Activated B cell treated with CpG ODN at 0.5 μM for 24 hours (primary cell): ENCODE results near the gene METTL15. TPM values are rescaled to one million over a fixed set of nuclear protein-coding genes. Genes with fewer than 3 reads are reported as not detected.

Source experiments
- ATAC-seq: fragments of 200-7000 bp; cut with Tn5 transposase; one replicate; pipeline ENCODE4 v1.10.0; 2021; ENCODE audit warnings: low read depth, mild to moderate bottlenecking, moderate library complexity
- CTCF ChIA-PET: fragments of 350-600 bp; sonication (Branson Sonifier 250); formaldehyde crosslinking; loops from one replicate; lab custom pipeline; 2021; ENCODE audit warnings: antibody characterized with exemption; lab: Charles Lee
- POLR2A ChIA-PET: fragments of 350-600 bp; sonication (Branson Sonifier 250); formaldehyde crosslinking; loops from one replicate; lab custom pipeline; 2021; ENCODE audit warnings: antibody characterized with exemption; lab: Charles Lee
- DNase-seq: peaks from one replicate; pipeline ENCODE4 v3.0.0; 2022
- H3K27ac Mint-ChIP-seq: one replicate; pipeline ENCODE4 v1.8.0; 2020; ENCODE audit warnings: mixed read lengths
- H3K27me3 Mint-ChIP-seq: one replicate; pipeline ENCODE4 v1.8.0; 2021; ENCODE audit warnings: mixed read lengths
- H3K36me3 Mint-ChIP-seq: one replicate; pipeline ENCODE4 v1.8.0; 2021; ENCODE audit warnings: low read depth, mixed read lengths
- H3K4me1 Mint-ChIP-seq: one replicate; pipeline ENCODE4 v1.8.0; 2021; ENCODE audit warnings: mixed read lengths
- H3K4me3 Mint-ChIP-seq: one replicate; pipeline ENCODE4 v1.8.0; 2020; ENCODE audit warnings: mild to moderate bottlenecking, mixed read lengths
- H3K9me3 Mint-ChIP-seq: one replicate; pipeline ENCODE4 v1.8.0; 2020; ENCODE audit warnings: mixed read lengths
- intact Hi-C: fragments of 100-400 bp; cut with micrococcal nuclease; formaldehyde crosslinking; loops from one replicate; pipeline ENCODE4 v1.15.1; 2024
- total RNA-seq: library from RNA; stranded (reverse); gene quantifications from 2 replicates; pipeline ENCODE4 v1.2.3, GENCODE V29; 2022
- TF ChIP-seq, protein P1 (sequence below): fragments of 200-600 bp; IDR thresholded peaks from one replicate; pipeline ENCODE4 v1.8.0; 2022; ENCODE audit warnings: antibody characterized with exemption, mild to moderate bottlenecking

METTL15 gene
- total RNA-seq, 1 donor from 2014 or later: 14.2 TPM

DNA sequence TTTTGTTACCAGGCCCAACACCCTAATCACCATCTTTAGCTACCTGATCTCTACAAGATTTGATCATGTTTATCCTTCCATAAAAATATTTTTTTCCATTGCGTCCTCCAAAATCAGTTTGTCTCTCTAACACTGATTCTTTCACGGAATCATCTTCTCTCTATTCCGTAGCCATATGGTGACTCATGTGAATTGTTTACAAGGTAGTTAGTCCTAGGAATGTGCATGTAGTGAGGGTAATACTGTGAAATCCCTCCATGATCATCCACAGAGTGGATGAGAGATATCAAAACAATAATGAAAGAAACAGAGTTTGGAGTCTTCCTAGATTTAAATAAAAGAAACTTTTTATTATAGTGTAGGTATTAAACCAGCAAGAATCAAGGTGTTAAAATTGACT is 230.2 kb downstream of the METTL15 start:
- Mint-ChIP-seq H3K36me3 (no peaks in the 10 kb centered on the region), H3K27ac (no peak overlapping the region), H3K27me3 (no peaks in the 10 kb centered on the region), H3K9me3 (peaks cover 15% of the 10 kb centered on the region), H3K4me3 (no peak overlapping the region), H3K4me1 (no peaks in the 10 kb centered on the region)
- CTCF ChIA-PET: no interaction called here
- DNase-seq: no peak
- intact Hi-C loops: no loop called here
- POLR2A ChIA-PET: no interaction called here
- TF ChIP-seq, protein P1, sequence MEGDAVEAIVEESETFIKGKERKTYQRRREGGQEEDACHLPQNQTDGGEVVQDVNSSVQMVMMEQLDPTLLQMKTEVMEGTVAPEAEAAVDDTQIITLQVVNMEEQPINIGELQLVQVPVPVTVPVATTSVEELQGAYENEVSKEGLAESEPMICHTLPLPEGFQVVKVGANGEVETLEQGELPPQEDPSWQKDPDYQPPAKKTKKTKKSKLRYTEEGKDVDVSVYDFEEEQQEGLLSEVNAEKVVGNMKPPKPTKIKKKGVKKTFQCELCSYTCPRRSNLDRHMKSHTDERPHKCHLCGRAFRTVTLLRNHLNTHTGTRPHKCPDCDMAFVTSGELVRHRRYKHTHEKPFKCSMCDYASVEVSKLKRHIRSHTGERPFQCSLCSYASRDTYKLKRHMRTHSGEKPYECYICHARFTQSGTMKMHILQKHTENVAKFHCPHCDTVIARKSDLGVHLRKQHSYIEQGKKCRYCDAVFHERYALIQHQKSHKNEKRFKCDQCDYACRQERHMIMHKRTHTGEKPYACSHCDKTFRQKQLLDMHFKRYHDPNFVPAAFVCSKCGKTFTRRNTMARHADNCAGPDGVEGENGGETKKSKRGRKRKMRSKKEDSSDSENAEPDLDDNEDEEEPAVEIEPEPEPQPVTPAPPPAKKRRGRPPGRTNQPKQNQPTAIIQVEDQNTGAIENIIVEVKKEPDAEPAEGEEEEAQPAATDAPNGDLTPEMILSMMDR: no peak
- ATAC-seq: no peak

DNA sequence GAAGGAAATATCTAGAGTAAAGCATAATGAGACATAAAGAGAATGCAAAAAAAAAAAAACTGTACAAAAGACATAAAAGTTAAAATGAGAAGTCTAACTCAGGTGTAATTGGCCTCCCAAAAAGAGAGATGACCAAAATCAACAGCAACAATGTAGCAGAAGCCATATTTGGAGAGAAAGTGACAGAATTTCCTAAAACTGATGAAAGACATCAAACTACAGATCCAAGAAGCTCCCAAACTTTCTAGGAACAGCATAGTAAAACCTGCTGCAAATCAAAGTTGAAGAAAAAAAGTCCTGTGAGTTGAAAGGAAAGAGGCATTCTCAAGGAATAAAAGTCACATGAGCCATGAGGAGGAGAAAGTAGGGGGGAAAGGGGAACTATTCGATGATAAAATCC is 231.3 kb downstream of the METTL15 start:
- Mint-ChIP-seq H3K4me3 (no peak overlapping the region), H3K27ac (no peak overlapping the region), H3K36me3 (no peaks in the 10 kb centered on the region), H3K27me3 (no peaks in the 10 kb centered on the region), H3K4me1 (no peaks in the 10 kb centered on the region), H3K9me3 (peaks cover 15% of the 10 kb centered on the region)
- no peak for ATAC-seq
- ChIA-PET POLR2A (no interaction called here), CTCF (no interaction called here)
- DNase-seq: no peak
- intact Hi-C loops: no loop called here
- TF ChIP-seq, protein P1: no peak

DNA sequence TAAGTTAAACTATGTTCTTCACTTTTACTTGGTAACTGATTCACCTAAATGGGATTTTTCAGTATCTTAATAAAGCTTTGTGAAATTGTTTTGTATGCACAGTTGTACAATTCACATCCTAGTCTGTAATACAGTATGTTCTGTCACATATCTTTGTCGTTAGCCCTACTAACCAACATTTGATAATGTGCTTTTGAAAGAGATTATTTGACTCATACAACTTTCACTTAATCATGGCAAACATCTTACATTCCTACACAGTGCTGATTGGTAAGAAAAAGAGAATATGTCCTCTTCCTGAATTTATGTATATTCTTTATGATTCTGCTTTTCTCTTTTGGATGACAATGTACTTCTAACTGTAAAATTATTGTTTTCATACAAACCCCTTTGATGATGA is 234.5 kb downstream of the METTL15 start:
- POLR2A ChIA-PET: no interaction called here
- no peaks in the 10 kb centered on the region for H3K27me3 Mint-ChIP-seq

DNA sequence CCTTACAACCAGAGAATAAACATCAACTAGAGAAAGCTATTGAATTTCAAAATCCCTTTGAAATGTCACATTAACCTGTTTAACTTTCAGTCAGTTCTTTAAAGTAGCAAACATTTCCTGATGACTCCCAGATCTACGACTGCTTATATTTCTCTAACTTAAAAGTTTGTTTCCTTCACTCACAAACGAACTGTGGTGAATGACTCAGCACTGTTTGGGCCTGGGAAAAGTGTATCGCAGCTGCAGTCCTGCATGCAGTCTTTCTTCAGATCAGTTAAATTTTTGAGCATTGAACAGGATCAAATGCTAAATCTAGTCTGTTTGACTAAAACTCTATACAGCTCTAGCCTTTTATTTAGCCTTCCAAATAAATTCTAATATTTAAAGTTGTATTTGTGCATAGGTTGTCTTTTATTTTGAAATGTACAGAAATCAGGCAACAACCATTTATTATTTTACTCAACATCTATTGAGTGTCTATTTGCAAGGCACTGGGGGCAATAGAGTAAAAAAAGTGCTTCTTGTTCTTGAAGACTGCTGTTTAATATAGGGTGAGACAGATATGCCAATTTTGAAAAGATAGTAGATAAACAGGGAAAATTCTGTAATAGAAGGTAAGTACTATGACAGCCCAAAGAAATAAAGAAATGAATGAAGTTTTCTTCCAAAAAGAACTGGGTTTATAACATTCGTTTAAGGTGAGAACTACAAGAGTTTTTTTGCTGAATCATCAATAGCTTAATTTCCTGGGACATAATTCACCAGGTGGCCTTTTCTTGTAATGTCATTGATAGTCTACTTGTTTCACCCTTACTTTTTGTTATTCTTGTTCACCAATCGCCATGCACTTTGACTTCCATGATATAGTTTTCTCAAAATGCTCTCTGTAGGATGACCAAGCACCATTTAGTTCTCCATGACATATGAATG is 235.4 kb downstream of the METTL15 start:
- no peak overlapping the region for H3K4me3 Mint-ChIP-seq

More for the DNA sequence above, 234.5 kb downstream of the METTL15 start:
- CTCF ChIA-PET: no interaction called here
- ATAC-seq (no peak), DNase-seq (no peak)
- H3K4me1 Mint-ChIP-seq: no peaks in the 10 kb centered on the region
- TF ChIP-seq, protein P1: no peak
- no peak overlapping the region for H3K4me3 Mint-ChIP-seq
- intact Hi-C loops: no loop called here
- H3K27ac Mint-ChIP-seq: no peak overlapping the region
- peaks cover 15% of the 10 kb centered on the region for H3K9me3 Mint-ChIP-seq
- no peaks in the 10 kb centered on the region for H3K36me3 Mint-ChIP-seq

DNA sequence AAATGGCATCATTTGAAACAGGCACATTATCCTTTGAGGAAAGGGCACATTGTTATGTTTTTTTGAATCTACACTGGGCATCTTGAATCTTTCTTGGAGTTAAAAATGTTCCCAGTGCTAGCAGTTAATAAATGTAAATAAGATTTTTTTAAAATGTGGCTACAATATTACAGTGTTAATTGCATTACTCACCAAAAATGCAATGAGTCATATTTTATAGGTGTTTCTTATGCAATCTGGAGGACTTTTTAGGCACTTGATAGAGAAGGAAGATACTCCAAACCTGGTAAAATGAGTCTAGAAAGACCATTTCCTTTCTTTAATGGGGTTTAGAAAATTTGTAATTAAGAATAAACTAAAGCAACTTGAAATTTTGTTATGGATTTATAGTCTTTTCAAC is 238.0 kb downstream of the METTL15 start:
- ChIA-PET POLR2A (no interaction called here), CTCF (no interaction called here)
- Mint-ChIP-seq H3K4me1 (no peaks in the 10 kb centered on the region), H3K4me3 (no peak overlapping the region), H3K27ac (no peak overlapping the region), H3K27me3 (no peaks in the 10 kb centered on the region), H3K9me3 (no peaks in the 10 kb centered on the region), H3K36me3 (no peaks in the 10 kb centered on the region)
- TF ChIP-seq, protein P1: no peak
- ATAC-seq (no peak), DNase-seq (no peak)
- intact Hi-C loops: no loop called here

More for the DNA sequence above, 235.4 kb downstream of the METTL15 start:
- H3K9me3 Mint-ChIP-seq: peaks cover 15% of the 10 kb centered on the region
- no peaks in the 10 kb centered on the region for H3K27me3 Mint-ChIP-seq
- no peak for DNase-seq
- no peaks in the 10 kb centered on the region for H3K4me1 Mint-ChIP-seq
- POLR2A ChIA-PET: no interaction called here
- ATAC-seq: no peak
- H3K27ac Mint-ChIP-seq: no peak overlapping the region
- TF ChIP-seq, protein P1: no peak
- CTCF ChIA-PET: no interaction called here
- H3K36me3 Mint-ChIP-seq: no peaks in the 10 kb centered on the region
- intact Hi-C loops: no loop called here
